ENCODE measurements around the gene STEAP3. TPM values are rescaled to one million over a fixed set of nuclear protein-coding genes. Genes with fewer than 3 reads are reported as not detected.

The STEAP3 gene
- total and polyA plus RNA-seq, 8 donors = 1.7 to 43.8 (median 3.1) TPM

DNA sequence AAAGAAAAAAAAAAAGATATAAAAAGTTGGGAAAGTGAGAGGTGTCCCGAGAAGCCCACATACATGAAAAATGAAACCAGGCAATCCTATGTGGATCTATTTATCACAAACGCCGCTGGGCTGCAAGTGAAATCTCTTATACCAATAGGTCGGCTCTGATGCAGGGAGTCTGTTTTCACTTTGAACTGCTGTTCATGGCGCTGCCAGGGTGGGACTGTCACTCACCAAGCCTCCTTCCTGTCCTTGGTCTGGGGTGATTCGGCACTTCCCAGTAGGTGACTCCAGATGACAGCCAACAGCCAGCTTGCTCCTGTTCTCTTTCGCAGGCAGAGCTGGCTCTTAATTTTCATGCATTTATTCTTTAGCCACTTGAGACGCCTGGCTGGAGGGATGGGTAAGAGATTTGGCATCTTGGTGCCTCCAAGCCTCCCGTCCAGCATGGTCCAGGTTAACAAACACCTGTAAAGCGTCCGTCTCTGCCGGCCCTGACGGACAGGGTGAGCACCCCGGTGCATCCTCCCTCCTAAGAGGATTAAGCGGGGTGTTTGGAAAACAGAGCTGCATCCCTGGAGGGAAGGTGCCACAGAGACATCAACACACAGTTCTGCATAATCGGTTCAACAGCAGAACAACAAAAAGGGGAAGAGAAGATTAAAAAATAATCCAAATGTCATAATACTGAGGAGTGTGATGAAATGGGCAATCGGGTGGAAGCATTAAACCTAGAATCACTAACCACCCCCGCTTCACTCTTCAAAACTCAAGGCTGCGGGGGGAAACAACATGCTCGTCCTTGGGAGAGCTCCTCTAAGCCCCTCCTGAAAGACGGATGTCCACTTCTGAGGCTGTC is 58.7 kb downstream of the STEAP3 start:
- H3K27ac ChIP-seq = peak overlapping the region in 1 of 2 donors; percentile 50
- H3K4me3 ChIP-seq = no peak overlapping the region
- DNase-seq (no peak), ATAC-seq (peak; percentile 8)
- H3K36me3 ChIP-seq = no peaks in the 10 kb centered on the region
- H3K4me1 ChIP-seq = peaks cover 0 to 26% of the 10 kb centered on the region in 2 donors
- TF ChIP-seq, protein P1, sequence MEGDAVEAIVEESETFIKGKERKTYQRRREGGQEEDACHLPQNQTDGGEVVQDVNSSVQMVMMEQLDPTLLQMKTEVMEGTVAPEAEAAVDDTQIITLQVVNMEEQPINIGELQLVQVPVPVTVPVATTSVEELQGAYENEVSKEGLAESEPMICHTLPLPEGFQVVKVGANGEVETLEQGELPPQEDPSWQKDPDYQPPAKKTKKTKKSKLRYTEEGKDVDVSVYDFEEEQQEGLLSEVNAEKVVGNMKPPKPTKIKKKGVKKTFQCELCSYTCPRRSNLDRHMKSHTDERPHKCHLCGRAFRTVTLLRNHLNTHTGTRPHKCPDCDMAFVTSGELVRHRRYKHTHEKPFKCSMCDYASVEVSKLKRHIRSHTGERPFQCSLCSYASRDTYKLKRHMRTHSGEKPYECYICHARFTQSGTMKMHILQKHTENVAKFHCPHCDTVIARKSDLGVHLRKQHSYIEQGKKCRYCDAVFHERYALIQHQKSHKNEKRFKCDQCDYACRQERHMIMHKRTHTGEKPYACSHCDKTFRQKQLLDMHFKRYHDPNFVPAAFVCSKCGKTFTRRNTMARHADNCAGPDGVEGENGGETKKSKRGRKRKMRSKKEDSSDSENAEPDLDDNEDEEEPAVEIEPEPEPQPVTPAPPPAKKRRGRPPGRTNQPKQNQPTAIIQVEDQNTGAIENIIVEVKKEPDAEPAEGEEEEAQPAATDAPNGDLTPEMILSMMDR (IDR thresholded peaks at IDR 0.05) = no peak
- intact Hi-C loops (cut with DNase I) = no loop called here
- no peaks in the 10 kb centered on the region for H3K9me3 ChIP-seq
- no peaks in the 10 kb centered on the region for H3K27me3 ChIP-seq

DNA sequence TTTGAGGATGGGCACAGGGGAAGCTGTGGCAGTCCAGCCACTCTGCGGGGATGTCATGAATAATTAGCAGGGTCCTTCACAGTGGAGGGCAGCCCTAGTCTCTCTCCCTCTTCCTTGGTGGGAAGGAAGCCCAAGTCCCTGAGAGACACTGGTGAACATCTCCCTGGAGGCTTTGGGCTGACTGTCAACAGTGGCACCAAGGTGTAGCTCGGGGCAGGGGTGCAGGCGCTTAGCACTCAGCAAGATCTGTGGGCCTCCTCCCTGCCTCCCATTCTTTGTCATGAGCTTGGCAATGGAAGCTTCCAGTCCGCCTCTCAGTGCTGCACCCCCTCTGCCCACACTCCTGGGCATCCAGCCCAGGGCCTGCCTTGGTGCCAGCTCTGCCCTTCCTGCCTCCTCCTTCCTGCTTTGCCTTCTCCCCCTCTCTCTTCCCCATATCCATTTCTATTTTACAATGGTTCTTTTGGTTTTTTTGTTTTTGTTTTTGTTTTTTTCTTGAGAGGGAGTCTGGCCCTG is 59.4 kb downstream of the STEAP3 start:
- TF ChIP-seq, protein P1 (IDR thresholded peaks at IDR 0.05) = no peak
- intact Hi-C loops (cut with DNase I) = no loop called here
- Histone ChIP-seq H3K4me3 (no peak overlapping the region), H3K4me1 (peaks cover 0 to 26% of the 10 kb centered on the region in 2 donors), H3K27me3 (no peaks in the 10 kb centered on the region), H3K27ac (peak overlapping the region in 1 of 2 donors; percentile 50), H3K9me3 (no peaks in the 10 kb centered on the region), H3K36me3 (no peaks in the 10 kb centered on the region)
- ATAC-seq (peak; percentile 35), DNase-seq (peak in 1 of 4 donors; percentile 67)

DNA sequence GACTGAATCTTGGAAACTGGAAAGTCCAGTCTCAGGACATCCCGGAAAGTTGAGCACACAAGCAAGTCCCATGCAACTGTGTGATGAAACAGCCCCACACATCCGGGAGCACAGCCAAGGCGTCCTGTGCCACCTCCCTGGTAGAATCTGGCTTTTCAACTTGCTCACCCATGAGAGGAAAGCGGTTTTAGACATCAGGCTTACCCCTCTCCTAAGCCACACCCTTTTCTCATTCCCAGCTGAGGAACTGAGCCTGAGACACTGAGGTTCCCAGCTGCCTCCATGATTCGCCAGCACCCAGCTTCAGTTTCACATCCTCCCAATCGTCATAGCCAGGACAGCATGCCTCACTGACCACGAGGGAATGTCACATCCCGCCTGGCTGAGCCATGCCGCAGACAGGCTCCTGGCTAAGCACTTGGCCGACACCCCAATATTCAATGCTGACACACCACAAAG is 60.3 kb downstream of the STEAP3 start:
- intact Hi-C loops (cut with DNase I) = no loop called here
- H3K36me3 ChIP-seq = no peaks in the 10 kb centered on the region

DNA sequence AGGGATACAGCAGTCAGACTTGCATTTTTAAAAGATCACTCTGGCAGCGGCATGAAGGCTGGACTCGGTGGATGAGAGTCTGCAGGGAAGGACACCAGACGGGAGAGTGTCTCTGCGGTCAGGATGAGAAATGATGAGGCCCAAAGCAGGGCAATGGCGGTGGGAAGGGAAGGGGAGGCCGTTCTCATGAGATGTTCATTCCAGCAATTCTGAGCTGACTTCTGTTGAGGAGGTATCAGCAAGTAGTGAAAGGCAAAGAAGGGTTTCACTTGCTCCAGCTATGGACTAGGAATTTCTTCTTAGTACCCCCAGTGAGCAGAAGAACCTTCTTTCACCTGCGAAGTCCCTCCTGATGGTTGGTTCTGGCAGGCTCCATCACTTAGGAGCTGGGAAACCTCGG is 63.0 kb downstream of the STEAP3 start:
- TF ChIP-seq, protein P1 (IDR thresholded peaks at IDR 0.05) = no peak
- no peak for ATAC-seq
- intact Hi-C loops (cut with DNase I) = no loop called here

More for the DNA sequence above, 60.3 kb downstream of the STEAP3 start:
- no peaks in the 10 kb centered on the region for H3K9me3 ChIP-seq
- TF ChIP-seq, protein P1 (IDR thresholded peaks at IDR 0.05) = no peak
- H3K4me3 ChIP-seq = no peak overlapping the region
- DNase-seq (peak in 1 of 4 donors; percentile 85), ATAC-seq (peak; percentile 85)
- H3K27me3 ChIP-seq = no peaks in the 10 kb centered on the region
- peaks cover 0 to 26% of the 10 kb centered on the region in 2 donors for H3K4me1 ChIP-seq
- peak overlapping the region in 1 of 2 donors; percentile 50 for H3K27ac ChIP-seq

DNA sequence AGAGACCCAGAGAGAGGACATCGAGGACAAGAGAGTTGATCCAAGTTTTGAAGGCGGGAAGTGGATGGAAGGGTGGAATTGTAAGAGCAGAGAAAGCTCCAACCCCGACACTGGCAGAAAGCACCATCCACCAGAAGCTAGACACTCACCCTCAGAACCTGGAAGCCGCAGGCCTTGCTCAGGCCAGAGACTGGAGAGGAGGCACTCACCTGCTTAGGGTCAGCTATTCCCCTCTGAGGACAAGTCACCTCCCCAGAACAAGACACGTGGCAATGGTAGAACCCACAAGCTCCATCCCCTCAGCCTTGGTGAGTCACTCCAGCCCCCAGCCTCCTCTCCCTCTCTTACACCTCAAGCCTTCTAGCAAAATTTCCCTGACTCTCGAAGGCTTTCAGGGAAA is 64.9 kb downstream of the STEAP3 start:
- intact Hi-C loops (cut with DNase I) = no loop called here

More for the DNA sequence above, 63.0 kb downstream of the STEAP3 start:
- H3K4me1 ChIP-seq = peaks cover 0 to 29% of the 10 kb centered on the region in 2 donors
- no peaks in the 10 kb centered on the region for H3K27me3 ChIP-seq
- no peak overlapping the region for H3K27ac ChIP-seq
- no peak overlapping the region for H3K4me3 ChIP-seq
- H3K9me3 ChIP-seq = no peaks in the 10 kb centered on the region
- DNase-seq = no peak
- no peaks in the 10 kb centered on the region for H3K36me3 ChIP-seq

More for the DNA sequence above, 64.9 kb downstream of the STEAP3 start:
- H3K9me3 ChIP-seq = no peaks in the 10 kb centered on the region
- no peak overlapping the region for H3K4me3 ChIP-seq
- no peak overlapping the region for H3K27ac ChIP-seq
- ATAC-seq = no peak
- peaks cover 0 to 14% of the 10 kb centered on the region in 2 donors for H3K4me1 ChIP-seq
- no peak for DNase-seq
- no peaks in the 10 kb centered on the region for H3K27me3 ChIP-seq
- TF ChIP-seq, protein P1 (IDR thresholded peaks at IDR 0.05) = no peak
- no peaks in the 10 kb centered on the region for H3K36me3 ChIP-seq
